Measurements from ENCODE around the gene CCDC201.

- TF ChIP-seq CTCF (IDR thresholded peaks at IDR 0.05; ENCODE audit: low read length) (no peak), EZH2 (optimal IDR thresholded peaks at IDR 0.05; ENCODE audit: low read depth, low read length) (no peak), EZH2phosphoT487 (IDR thresholded peaks at IDR 0.05; ENCODE audit: low read length) (no peak)
Observed at GRCh38 chr7:45880433-45880860, 7.6 kb upstream of the CCDC201 start.
